GM21737 (cell line): Measurements from ENCODE around the gene FAM234B.
"Not testable (repeated sequence)": the region's sequence is repeated elsewhere in the genome, so short reads cannot be mapped to it uniquely, and the experiment has no call there.

Source experiments
- ATAC-seq: cut with Tn5 transposase; IDR thresholded peaks from one replicate; pipeline ENCODE4 v1.9.1; 2021; ENCODE audit warnings: mild to moderate bottlenecking, moderate library complexity; ENCODE audit not compliant: unreplicated experiment

Gene FAM234B

DNA sequence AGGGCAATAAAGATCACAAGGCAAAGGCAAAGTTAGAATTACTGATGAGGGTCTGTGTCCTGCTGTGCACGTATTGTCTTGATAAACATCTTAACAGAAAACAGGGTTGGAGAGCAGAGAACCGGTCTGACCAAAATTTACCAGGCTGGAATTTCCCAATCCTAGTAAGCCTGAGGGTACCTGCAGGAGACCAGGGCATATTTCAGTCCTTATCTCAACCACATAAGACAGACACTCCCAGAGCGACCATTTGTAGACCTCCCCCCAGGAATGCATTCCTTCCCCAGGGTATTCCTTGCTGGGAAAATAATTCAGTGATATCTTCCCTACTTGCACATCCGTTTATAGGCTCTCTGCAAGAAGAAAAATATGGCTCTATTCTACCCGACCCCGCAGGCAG, 9.4 kb downstream of the FAM234B start:
- not testable (repeated sequence) for ATAC-seq

DNA sequence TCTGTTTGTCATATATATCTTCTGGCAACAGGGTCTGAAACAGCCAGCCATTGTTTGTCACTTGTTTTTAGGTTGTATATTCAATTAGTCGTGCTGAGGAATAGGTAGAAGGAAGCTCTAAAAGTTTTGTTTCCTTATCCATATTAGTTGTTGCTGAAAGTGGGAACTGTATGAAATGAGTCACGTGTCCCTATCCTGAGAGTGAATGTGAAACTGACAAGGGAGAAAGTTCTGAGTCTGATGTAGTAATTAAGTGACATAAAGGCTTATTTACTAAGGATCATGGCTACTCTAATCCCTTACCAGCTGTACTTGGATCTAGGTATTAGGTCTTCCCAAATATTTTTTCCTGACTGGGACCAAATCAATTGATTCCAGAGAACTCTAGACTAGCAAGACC, 16.4 kb downstream of the FAM234B start:
- ATAC-seq = no peak

- ATAC-seq = no peak
Observed at GRCh38 chr12:13061377-13061776, 17.2 kb downstream of the FAM234B start.

GRCh38 chr12:13062669-13063068, 18.5 kb downstream of the FAM234B start:
- ATAC-seq = no peak

DNA sequence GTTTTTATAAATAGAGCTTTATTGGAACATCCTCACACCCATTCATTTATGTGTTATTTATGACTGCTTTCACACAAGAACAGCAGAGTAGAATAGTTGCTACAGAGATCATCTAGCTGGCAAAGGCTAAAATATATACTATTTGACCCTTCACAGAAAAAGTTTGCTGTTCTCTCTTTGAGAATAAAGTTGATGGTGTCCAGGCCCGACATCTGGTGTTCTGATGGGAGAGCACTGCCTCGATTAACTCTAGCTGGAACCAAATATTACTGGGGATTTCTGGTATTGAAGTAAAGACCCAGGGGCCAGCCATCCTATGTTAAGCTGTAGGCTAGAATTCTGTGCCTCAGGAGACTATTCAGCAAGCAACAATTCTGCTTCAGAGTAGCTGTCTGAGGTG, 21.8 kb downstream of the FAM234B start:
- no peak for ATAC-seq

DNA sequence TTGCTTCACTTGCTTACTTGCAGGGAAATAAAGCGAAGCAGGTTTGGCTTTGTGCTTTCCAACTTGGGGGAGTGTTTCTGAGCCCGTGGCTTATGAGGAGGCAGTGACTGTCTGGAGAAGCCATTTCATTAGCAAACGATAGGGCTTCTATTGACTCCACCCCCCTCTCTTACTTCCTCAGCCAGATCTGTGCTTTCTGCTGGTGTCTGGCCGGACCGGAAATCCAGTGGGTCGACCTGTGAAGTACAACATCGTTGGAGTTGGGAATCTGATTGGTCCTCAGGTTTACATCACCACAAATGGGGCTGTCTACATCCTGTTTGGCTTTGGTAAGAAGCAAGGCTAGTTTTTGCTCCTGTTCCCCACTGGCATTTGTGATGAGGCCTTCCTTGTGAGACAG, 22.3 kb downstream of the FAM234B start:
- ATAC-seq = no peak

GRCh38 chr12:13067322-13067721, 23.1 kb downstream of the FAM234B start:
- no peak for ATAC-seq

GRCh38 chr12:13069380-13069779, 25.2 kb downstream of the FAM234B start:
- ATAC-seq = no peak

DNA sequence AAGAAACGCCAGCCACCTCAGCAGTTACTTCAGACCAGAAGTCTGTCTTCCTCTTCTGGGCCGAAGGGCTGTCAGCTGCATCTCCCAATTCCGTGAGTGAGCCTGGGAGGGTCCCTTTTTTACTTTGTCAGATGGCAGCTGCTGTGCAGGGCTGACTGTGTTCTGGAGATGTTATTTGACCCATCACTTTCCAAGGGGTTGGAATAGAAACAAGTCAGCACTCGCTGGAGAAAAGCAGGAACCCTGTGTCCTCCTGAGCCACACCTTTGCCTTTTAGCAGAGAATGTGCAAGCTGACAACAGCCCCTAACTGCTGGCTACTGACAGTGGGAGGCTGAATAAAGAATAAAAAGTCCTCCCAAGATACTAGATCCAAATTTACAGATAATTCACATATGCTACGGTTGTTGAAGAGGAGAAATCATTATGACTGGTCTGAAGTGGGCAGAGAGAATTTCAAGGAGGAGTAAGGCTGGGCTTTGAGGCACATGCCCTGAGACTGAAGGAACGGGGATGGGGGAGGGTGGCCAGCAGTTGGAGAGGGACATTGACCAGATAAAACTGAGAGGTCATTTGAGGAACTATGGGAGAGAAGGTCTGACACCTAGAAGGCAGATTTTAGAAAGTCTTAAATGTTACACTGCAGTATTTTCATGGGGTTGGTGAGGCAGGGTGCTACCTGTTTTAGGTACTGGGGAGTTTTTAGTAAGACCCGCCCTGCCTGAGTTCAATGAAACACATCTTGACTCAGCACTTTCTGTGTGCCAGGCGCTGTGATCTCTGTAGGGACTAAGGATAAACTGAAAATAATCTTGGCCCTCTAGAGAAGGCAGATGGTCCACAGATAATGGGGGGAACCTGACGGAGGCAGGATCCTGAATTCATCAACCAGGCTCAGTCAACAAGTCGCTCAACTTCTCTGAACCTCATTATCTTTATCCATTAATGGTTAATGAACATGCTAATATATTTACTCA, 27.4 kb downstream of the FAM234B start:
- no peak for ATAC-seq

DNA sequence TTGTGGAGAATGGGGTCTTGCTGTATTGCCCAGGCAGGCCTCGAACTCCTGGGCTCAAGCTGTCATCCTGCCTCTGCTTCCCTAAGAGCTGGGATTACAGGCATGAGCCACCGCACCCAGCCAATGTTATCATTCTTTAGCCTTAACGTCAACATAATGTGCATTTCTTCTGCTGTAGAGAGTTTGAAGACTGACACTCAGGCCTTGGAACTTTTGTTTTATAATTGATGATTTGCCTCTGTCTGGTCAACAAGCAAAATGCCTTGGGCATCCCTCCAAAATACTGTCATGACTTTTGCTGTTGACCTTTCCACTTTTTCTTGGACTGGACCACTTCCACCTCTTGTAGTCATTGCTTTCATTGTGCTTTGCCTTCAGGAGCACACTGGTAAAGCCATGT, 29.0 kb downstream of the FAM234B start:
- ATAC-seq = no peak

DNA sequence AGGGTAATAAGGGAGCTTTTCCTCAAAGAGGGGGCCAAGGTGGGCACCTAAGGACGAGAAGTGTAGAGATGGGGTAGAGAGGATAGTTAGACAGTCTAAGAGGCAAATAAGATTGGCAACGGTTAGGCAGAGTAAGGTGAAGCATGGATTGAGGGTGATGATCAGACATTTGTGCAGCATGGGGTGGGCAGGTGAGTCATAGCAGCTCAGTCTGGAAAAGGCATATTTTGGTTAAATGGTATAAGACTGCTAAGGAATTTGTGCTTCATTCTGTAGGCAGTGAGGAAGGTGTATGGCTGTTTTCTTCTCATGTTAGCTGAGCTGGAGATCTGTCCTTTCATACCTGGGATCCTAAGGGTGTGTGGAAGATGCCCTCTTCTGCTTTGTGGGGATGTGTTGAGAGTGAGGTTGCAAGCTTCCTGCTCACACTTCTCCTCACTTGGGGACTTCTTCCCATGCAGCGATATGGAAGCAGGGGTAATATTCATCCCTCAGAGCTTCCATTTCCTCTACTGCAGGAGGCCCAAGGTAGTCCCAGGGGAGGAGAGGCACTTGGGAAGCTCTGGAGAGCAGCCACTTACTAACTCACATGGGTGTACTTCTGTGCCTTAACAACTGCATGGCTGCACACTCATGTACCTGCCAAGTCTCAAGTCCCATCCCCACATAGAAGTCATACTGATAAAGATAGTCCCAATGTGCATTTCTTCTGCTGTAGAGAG, 30.4 kb downstream of the FAM234B start:
- no peak for ATAC-seq

GRCh38 chr12:13075118-13075480, 30.9 kb downstream of the FAM234B start:
- no peak for ATAC-seq

- ATAC-seq = no peak
Observed at GRCh38 chr12:13075786-13076570, 31.8 kb downstream of the FAM234B start.

GRCh38 chr12:13079440-13079906, 35.3 kb downstream of the FAM234B start:
- ATAC-seq = no peak

DNA sequence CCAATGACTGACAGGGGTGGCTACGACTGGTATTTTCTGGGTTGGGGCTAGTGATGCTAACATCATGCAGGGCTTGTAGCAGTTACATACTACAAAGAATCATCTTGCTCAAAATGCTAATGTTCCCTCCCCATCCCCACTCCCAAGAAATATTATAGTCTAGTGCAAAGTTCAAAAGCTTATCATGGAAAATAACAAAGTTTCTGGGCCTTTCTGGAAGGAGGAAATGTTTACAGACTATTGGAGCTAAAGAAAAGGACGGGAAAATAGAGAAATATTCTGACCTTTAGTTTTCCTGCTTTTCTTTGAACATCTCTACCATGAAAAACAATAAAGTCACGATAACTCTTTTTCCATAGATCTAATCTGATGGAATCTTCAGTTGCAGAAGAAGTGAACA, 36.1 kb downstream of the FAM234B start:
- no peak for ATAC-seq

- no peak for ATAC-seq
Observed at GRCh38 chr12:13082861-13083260, 38.7 kb downstream of the FAM234B start.

DNA sequence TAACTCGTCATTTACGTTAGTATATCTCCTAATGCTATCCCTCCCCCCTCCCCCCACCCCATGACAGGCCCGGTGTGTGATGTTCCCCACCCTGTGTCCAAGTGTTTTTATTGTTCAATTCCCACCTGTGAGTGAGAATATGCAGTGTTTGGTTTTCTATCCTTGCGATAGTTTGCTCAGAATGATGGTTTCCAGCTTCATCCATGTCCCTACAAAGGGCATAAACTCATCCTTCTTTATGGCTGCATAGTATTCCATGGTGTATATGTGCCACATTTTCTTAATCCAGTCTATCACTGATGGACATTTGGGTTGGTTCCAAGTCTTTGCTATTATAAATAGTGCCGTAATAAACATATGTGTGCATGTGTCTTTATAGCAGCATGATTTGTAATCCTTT, 39.5 kb downstream of the FAM234B start:
- ATAC-seq = not testable (repeated sequence)

- no peak for ATAC-seq
Observed at GRCh38 chr12:13084898-13085640, 40.9 kb downstream of the FAM234B start.

- ATAC-seq = no peak
Observed at GRCh38 chr12:13085968-13086686, 41.9 kb downstream of the FAM234B start.

DNA sequence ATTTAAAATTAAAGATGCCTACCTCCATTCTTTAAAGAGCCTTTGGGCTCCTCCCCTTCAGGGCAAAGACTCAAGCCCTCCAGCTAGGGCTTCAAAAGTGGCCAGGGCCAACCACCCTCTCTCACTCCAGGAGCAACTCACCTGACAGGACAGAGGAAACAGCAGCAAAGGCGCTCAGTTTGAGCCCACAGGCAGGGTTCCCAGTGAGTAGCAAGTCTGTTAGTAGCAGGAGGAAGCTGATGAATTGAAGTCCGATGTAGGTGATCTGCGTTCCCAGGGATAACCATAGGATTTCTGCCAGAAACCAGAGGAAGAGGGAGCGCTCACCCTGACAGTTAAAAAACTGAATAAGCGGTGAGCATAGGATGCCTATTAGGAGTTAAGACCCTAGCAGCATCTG, 43.6 kb downstream of the FAM234B start:
- ATAC-seq = no peak
